IMR-90 (cell line): ENCODE measurements around the gene SLC4A8. TPM values are rescaled to one million over a fixed set of nuclear protein-coding genes. Genes with fewer than 3 reads are reported as not detected.
A peak's percentile ranks its signal among the peaks of the same experiment; 100 is the strongest.

ENCODE experiments used
- ATAC-seq: fragments of 200-7000 bp; cut with Tn5 transposase; 2 replicates; pipeline ENCODE4 v1.9.1; 2020; ENCODE audit warnings: low read depth, mild to moderate bottlenecking, moderate library complexity
- BruUV-seq: library from RNA; stranded (reverse); fragments of 400-500 nt; replicated peaks from 2 replicates; lab custom pipeline; 2021; lab: Mats Ljungman, UMichigan
- CTCF ChIA-PET: fragments of 300-600 bp; formaldehyde crosslinking; extraction: SDS; loops from one replicate; lab custom pipeline; 2021; ENCODE audit warnings: antibody characterized with exemption; lab: Yijun Ruan, JAX
- POLR2A ChIA-PET: fragments of 300-600 bp; sonication (Branson Sonifier 250); formaldehyde crosslinking; loops from one replicate; lab custom pipeline; 2022; ENCODE audit warnings: antibody characterized with exemption; ENCODE audit not compliant: unreplicated experiment; lab: Charles Lee
- DNase-seq: peaks from one replicate; pipeline ENCODE4 v3.0.0; 2013
- H2AFZ ChIP-seq: replicated peaks from 2 replicates; pipeline ENCODE3; 2013; ENCODE audit warnings: low read length, mild to moderate bottlenecking; ENCODE audit not compliant: poor library complexity
- H2AK5ac ChIP-seq: 2 replicates; pipeline ENCODE4 v1.6.1; 2013; ENCODE audit warnings: low read depth, low read length, inconsistent platforms
- H2AK9ac ChIP-seq: replicated peaks from 2 replicates; pipeline ENCODE3; 2013; ENCODE audit warnings: mild to moderate bottlenecking, low read depth, low read length, moderate library complexity; ENCODE audit not compliant: poor library complexity
- H2BK120ac ChIP-seq: 2 replicates; pipeline ENCODE4 v1.6.1; 2013; ENCODE audit warnings: low read depth, low read length, inconsistent platforms
- H2BK15ac ChIP-seq: 3 replicates; pipeline ENCODE4 v1.6.1; 2013; ENCODE audit warnings: low read depth, low read length, inconsistent platforms
- H2BK20ac ChIP-seq: 2 replicates; pipeline ENCODE4 v1.6.1; 2013; ENCODE audit warnings: low read depth, mild to moderate bottlenecking, inconsistent platforms, low read length, moderate library complexity
- H2BK5ac ChIP-seq: 2 replicates; pipeline ENCODE4 v1.6.1; 2013; ENCODE audit warnings: mild to moderate bottlenecking, low read depth, low read length, inconsistent platforms; ENCODE audit not compliant: poor library complexity, severe bottlenecking
- H3K14ac ChIP-seq: replicated peaks from 2 replicates; pipeline ENCODE4 v1.6.1; 2013; ENCODE audit warnings: low read depth, low read length, inconsistent platforms
- H3K18ac ChIP-seq: 2 replicates; pipeline ENCODE4 v1.6.1; 2013; ENCODE audit warnings: low read depth, low read length, control low read depth
- H3K23ac ChIP-seq: 2 replicates; pipeline ENCODE4 v1.6.1; 2013; ENCODE audit warnings: low read depth, low read length, inconsistent platforms
- H3K27ac ChIP-seq: 2 replicates; pipeline ENCODE4 v1.5.1; 2013; ENCODE audit warnings: mild to moderate bottlenecking, control low read depth, low read length; ENCODE audit not compliant: insufficient read depth
- H3K27me3 ChIP-seq: 2 replicates; pipeline ENCODE4 v1.6.1; 2013; ENCODE audit warnings: low read length; ENCODE audit not compliant: control insufficient read depth, insufficient read depth
- H3K36me3 ChIP-seq: 2 replicates; pipeline ENCODE4 v1.6.1; 2013; ENCODE audit warnings: low read length, mixed read lengths; ENCODE audit not compliant: control insufficient read depth, insufficient read depth
- H3K4ac ChIP-seq: 2 replicates; pipeline ENCODE4 v1.6.1; 2013; ENCODE audit warnings: low read depth, low read length, inconsistent platforms
- H3K4me1 ChIP-seq: 2 replicates; pipeline ENCODE4 v1.6.1; 2013; ENCODE audit warnings: low read length, mixed read lengths; ENCODE audit not compliant: control insufficient read depth, insufficient read depth
- H3K4me2 ChIP-seq: 2 replicates; pipeline ENCODE4 v1.6.1; 2013; ENCODE audit warnings: low read depth, mild to moderate bottlenecking, control low read depth, low read length, moderate library complexity
- H3K4me3 ChIP-seq: 2 replicates; pipeline ENCODE4 v1.5.1; 2013; ENCODE audit warnings: low read depth, mild to moderate bottlenecking, control low read depth, low read length, moderate library complexity; ENCODE audit not compliant: insufficient read depth
- H3K56ac ChIP-seq: 2 replicates; pipeline ENCODE4 v1.6.1; 2013; ENCODE audit warnings: low read length, inconsistent platforms; ENCODE audit not compliant: insufficient read depth; ENCODE audit errors: extremely low read depth
- H3K79me1 ChIP-seq, 2 experiments: 2 replicates each; pipeline ENCODE4 v1.6.1; 2013; ENCODE audit warnings: low read length in 2 of 2, inconsistent platforms in 1 of 2, low read depth in 1 of 2
- H3K9ac ChIP-seq: 2 replicates; pipeline ENCODE4 v1.6.1; 2013; ENCODE audit warnings: low read depth, low read length, control low read depth
- H3K9me1 ChIP-seq: 2 replicates; pipeline ENCODE4 v1.6.1; 2013; ENCODE audit warnings: low read length, inconsistent platforms; ENCODE audit not compliant: insufficient read depth
- H3K9me3 ChIP-seq: 2 replicates; pipeline ENCODE4 v1.6.1; 2013; ENCODE audit warnings: low read length; ENCODE audit not compliant: control insufficient read depth, insufficient read depth
- H4K20me1 ChIP-seq: 2 replicates; pipeline ENCODE4 v1.6.1; 2013; ENCODE audit warnings: low read length, inconsistent platforms; ENCODE audit not compliant: insufficient read depth
- H4K5ac ChIP-seq: 2 replicates; pipeline ENCODE4 v1.6.1; 2013; ENCODE audit warnings: mild to moderate bottlenecking, low read depth, low read length, control low read depth
- H4K8ac ChIP-seq, 2 experiments: 2 replicates each; pipeline ENCODE4 v1.6.1; 2013; ENCODE audit warnings: low read depth in 2 of 2, low read length in 2 of 2, control low read depth in 1 of 2, inconsistent platforms in 1 of 2
- H4K91ac ChIP-seq: 2 replicates; pipeline ENCODE4 v1.6.1; 2013; ENCODE audit warnings: low read depth, low read length, inconsistent platforms; ENCODE audit not compliant: insufficient read depth
- CTCF ChIP-seq: conservative IDR thresholded peaks from 2 replicates; pipeline ENCODE4 v1.5.1; 2012; ENCODE audit warnings: mild to moderate bottlenecking, low read depth, low read length, improper control_type of control experiment
- FOS ChIP-seq: fragments of 150-350 bp; IDR thresholded peaks from 2 replicates; pipeline ENCODE4 v1.6.1; 2016; ENCODE audit warnings: low read depth, low read length
- whole genome bisulfite sequencing, 2 experiments: methylation state at CpG; one replicate each; pipeline versions ENCODE4 v1.1.5 to v1.1.7; 2013; ENCODE audit warnings: missing lambda C conversion rate in 2 of 2; ENCODE audit not compliant: insufficient read length in 1 of 2; ENCODE audit errors: extremely low coverage in 2 of 2; 5-methylcytosine and 5-hydroxymethylcytosine counted together
- dilution Hi-C: fragments of 300-500 bp; cut with HindIII; formaldehyde crosslinking; loops from one replicate; pipeline ENCODE4 v1.14.3; 2018; ENCODE audit warnings: low sequenced_read_pairs; ENCODE audit not compliant: unreplicated experiment
- in situ Hi-C: fragments of 300-500 bp; cut with MboI; formaldehyde crosslinking; loops from 3 replicates; pipeline ENCODE4 v1.14.3; 2019; ENCODE audit warnings: low sequenced_read_pairs, inconsistent platforms, mixed read lengths
- intact Hi-C: fragments of 100-400 bp; cut with micrococcal nuclease; formaldehyde crosslinking; loops from 2 replicates; pipeline ENCODE4 v1.10.0; 2022
- polyA plus RNA-seq, 3 experiments: library from polyadenylated mRNA; depleted of rRNA; stranded (reverse); fragments of >200 nt; gene quantifications; 2 replicates each; pipeline ENCODE4 v1.2.3, GENCODE V29; 2012; ENCODE audit warnings: low replicate concordance in 1 of 3
- total RNA-seq: library from RNA; depleted of rRNA; stranded (reverse); fragments of >200 nt; gene quantifications from 2 replicates; pipeline ENCODE4 v1.2.3, GENCODE V29; 2012

The SLC4A8 gene
- total and polyA plus RNA-seq, 2 of the 4 experiments (the other 2 are of a cell fraction) = 3.1 to 5.2 TPM

GRCh38 chr12:51528852-51529650 lies 104.4 kb downstream of the SLC4A8 start:
- dilution Hi-C loops (no loop called here), intact Hi-C loops (no loop called here), in situ Hi-C loops (loop anchor here (5.0 kb wide), 1 partner anchor 107 kb away; the partner anchor contains the start of gene SLC4A8)
- DNase-seq = no peak
- Histone ChIP-seq H4K8ac (no peak overlapping the region), H2AK5ac (no peak overlapping the region), H3K4me1 (peaks cover 5% of the 10 kb centered on the region; the same call in 1 of the 2 replicates), H2AFZ (no peak overlapping the region), H3K4me3 (no peak overlapping the region), H3K14ac (no peak overlapping the region; the same call in 1 of the 2 replicates), H3K9me3 (no peaks in the 10 kb centered on the region), H3K9ac (no peak overlapping the region), H2AK9ac (no peak overlapping the region), H3K27me3 (no peaks in the 10 kb centered on the region), H3K9me1 (no peaks in the 10 kb centered on the region), H3K4me2 (no peak overlapping the region), H3K36me3 (no peaks in the 10 kb centered on the region), H4K91ac (no peak overlapping the region), H4K20me1 (no peaks in the 10 kb centered on the region), H4K5ac (no peak overlapping the region), H2BK120ac (no peak overlapping the region), H3K27ac (no peak overlapping the region), H3K79me1 (no peaks in the 10 kb centered on the region), H3K23ac (no peak overlapping the region), H2BK15ac (no peak overlapping the region), H3K56ac (no peak overlapping the region), H2BK5ac (no peak overlapping the region), H3K18ac (no peak overlapping the region), H3K4ac (no peak overlapping the region), H2BK20ac (no peak overlapping the region)
- 71% methylated on average over 4 of the region's 6 CpGs; no CpG with 5 or more reads in 1 of the 2 experiments for WGBS, 2 experiments
- BruUV-seq = no TSS peak
- POLR2A ChIA-PET = no interaction called here
- peak; percentile 32; the same call in 1 of the 2 replicates for ATAC-seq
- TF ChIP-seq FOS (no peak), CTCF (0 out of 2 replicates have a peak, but pooled peaks have one; percentile 9)
- CTCF ChIA-PET = interaction anchor here (0.6 to 1.2 kb wide), 3 partner anchors 108 to 346 kb away, joined by 3 to 4 read pairs (median 3); no protein-coding TSS in a partner anchor
